ENCODE results near the gene LPCAT1. TPM values are rescaled to one million over a fixed set of nuclear protein-coding genes. Genes with fewer than 3 reads are reported as not detected.

LPCAT1 gene
- total RNA-seq, 1 donor: 27.1 TPM

DNA sequence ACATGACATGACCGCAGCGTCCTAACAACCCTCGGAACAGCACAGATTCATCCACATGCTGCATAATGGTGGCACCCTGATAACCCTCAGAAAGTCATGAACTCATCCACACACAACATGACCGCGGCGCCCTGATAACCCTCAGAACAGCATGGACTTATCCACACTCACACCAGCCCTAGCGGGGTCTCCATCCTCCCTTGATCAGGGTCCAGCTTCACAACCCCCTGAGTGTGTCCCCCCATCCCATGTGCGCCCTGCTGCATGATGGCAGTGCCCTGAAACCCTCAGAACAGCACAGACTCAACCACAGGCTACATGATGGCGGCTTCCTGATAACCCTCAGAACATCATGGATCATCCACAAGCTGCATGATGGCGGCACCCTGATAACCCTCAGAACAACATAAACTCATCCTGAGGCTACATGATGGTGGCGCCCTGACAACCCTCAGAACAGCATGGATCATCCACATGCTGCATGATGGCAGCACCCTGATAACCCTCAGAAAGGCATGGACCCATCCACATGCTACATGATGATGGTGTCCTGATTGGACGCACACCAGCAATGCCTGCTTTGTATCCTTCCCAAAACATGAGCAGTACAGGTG lies 106.8 kb downstream of the LPCAT1 start:
- H3K4me1 ChIP-seq (ENCODE audit: insufficient read depth, low read length): no peaks in the 10 kb centered on the region
- H3K4me3 ChIP-seq (ENCODE audit: low read length): no peak overlapping the region

DNA sequence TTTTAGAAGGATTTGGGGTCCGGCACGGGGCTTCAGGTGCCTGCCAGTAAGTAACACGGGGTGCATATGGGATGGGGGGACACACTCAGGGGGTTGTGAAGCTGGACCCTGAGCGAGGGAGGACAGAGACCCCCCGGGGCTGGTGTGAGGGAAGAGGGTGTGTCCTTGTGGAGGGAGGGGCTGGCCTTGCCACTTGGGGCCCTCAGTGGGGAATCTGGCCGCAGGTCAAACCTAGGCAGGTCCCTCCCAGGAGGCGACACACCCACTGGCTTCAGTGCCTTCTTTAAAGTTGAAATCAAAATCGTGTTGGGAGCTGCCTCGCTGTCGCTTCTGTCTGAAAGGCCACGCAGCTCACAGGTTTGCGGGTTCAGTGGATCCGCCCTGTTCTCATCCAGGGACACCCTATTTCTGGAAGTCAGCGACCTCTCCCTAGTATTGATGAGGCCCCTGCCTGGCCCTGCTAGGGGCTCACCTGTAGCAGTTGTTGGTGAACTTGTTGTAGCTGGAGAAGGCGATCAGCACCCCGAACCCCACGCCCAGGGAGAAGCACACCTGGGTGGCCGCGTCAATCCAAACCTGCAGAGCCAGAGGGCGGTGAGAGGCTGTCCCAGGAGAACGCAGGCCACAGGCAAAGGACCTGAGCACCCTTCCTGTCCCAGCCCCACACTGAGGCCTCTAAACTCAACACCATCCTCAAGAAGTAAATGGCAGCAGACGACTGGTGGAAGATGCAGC lies 108.0 kb downstream of the LPCAT1 start:
- Histone ChIP-seq H3K4me1 (ENCODE audit: insufficient read depth, low read length) (no peaks in the 10 kb centered on the region), H3K4me3 (ENCODE audit: low read length) (no peak overlapping the region), H3K9me3 (ENCODE audit: low read depth, low read length) (no peaks in the 10 kb centered on the region), H3K27me3 (ENCODE audit: insufficient read depth, low read length) (no peaks in the 10 kb centered on the region)

More for the DNA sequence above, 106.8 kb downstream of the LPCAT1 start:
- no peaks in the 10 kb centered on the region for H3K27me3 ChIP-seq (ENCODE audit: insufficient read depth, low read length)
- H3K9me3 ChIP-seq (ENCODE audit: low read depth, low read length): no peaks in the 10 kb centered on the region

DNA sequence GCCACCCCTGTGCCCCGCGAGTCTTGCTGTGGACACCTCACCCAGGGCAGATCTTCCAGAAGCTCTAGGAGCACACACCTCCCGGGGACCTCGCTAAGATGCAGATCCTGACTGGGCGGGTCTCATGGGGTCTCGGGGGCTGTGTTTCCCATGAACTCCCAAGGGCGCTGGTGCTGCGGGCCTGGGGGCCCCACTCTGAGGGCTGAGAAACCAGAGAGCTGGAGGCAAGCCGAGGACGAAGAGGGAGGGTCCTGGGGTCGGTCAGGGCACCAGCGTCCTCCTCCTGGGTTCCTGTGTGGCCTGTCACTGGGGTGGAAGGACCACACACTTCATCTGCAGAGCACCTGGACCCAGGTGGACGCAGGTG lies 108.7 kb downstream of the LPCAT1 start:
- Histone ChIP-seq H3K27me3 (ENCODE audit: insufficient read depth, low read length) (no peaks in the 10 kb centered on the region), H3K4me1 (ENCODE audit: insufficient read depth, low read length) (no peaks in the 10 kb centered on the region), H3K4me3 (ENCODE audit: low read length) (no peak overlapping the region), H3K9me3 (ENCODE audit: low read depth, low read length) (no peaks in the 10 kb centered on the region)

DNA sequence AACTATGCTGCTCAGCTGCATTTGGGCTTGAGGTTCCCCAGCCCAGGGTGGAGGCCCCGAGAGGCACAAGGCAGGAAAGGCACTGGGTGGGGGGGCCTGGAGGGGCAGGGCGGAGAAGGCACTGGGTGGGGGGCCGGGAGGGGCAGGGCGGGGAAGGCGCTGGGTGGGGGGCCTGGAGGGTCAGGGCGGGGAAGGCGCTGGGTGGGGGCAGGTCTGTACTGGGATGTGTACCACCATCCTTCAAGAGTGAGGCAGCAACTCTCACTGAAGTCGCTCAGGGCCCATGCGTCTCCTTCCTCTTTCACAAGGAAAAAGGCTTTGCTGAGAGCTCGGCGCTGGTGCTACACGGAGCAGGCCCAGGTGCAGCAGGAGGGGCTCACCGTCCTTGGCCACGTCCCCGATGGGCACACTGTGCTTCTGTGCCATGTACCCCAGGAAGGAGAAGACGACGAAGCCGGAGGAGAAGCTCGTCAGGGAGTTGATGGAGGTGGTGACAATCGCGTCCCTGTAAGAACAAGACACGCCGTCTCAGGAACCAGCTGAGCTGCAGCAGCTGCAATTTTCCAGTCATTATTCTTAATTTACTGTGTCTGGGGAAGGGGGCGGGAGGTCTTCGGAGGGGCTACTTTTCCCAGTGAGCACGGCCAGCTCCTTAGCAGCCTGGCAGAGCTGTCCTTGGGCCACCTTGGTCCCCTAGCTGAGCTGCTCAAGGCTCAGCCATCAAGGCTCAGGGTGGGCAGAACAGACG lies 109.3 kb downstream of the LPCAT1 start:
- Histone ChIP-seq H3K27me3 (ENCODE audit: insufficient read depth, low read length) (no peaks in the 10 kb centered on the region), H3K9me3 (ENCODE audit: low read depth, low read length) (no peaks in the 10 kb centered on the region), H3K4me3 (ENCODE audit: low read length) (no peak overlapping the region), H3K4me1 (ENCODE audit: insufficient read depth, low read length) (no peaks in the 10 kb centered on the region)

DNA sequence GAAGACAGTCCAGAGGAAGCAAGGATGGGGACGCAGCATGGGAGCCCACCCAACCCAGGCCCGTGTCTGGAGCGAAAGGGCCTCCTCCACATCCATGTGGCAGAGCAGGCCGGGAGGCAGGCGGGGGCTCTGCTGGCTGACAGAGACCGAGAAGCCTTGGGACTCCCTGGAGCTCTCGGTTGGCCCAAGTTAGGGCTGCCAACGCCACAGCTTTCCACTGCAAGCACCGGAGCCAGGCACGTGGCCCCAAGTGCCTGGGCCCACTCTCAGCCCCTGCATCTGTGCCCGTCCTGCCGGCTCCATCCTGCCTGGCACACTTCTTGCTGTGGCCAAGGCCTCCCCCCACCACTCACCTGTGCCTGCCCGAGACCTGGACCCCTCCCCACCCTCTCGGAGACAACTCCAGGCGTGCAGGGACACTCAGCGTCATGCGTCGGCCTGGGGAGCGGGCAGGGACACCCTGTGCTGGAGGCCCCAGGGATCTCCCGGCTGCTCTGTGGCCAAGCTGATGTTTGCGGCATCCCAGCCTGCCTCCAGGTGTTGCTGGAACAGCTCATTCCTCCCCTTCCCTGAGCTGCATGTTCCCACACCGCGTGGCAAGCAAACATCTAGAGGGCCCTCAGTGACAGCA lies 110.0 kb downstream of the LPCAT1 start:
- Histone ChIP-seq H3K9me3 (ENCODE audit: low read depth, low read length) (no peaks in the 10 kb centered on the region), H3K4me1 (ENCODE audit: insufficient read depth, low read length) (no peaks in the 10 kb centered on the region), H3K27me3 (ENCODE audit: insufficient read depth, low read length) (no peaks in the 10 kb centered on the region), H3K4me3 (ENCODE audit: low read length) (no peak overlapping the region)

DNA sequence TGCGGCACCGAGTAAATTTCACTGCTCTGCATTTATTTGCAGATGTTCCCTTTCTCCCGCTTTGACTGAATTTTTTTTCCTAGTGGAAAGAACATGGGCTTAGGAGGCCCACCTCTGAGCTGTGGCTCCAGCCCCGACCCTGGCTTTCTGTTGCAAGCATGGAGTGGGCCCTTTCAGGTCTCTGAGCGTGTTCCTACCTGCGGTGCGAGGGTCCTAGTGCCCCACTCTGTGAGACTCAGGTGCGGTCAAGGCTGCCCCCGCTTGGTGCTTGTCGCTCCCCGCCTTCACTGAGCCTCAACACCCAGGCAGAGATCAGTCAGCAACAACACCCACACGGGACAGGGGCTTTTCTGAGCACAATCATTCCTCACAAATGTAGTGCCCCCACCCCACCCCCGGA lies 110.5 kb downstream of the LPCAT1 start:
- H3K9me3 ChIP-seq (ENCODE audit: low read depth, low read length): no peaks in the 10 kb centered on the region
- H3K27me3 ChIP-seq (ENCODE audit: insufficient read depth, low read length): no peaks in the 10 kb centered on the region
- H3K4me1 ChIP-seq (ENCODE audit: insufficient read depth, low read length): no peaks in the 10 kb centered on the region
- H3K4me3 ChIP-seq (ENCODE audit: low read length): no peak overlapping the region

DNA sequence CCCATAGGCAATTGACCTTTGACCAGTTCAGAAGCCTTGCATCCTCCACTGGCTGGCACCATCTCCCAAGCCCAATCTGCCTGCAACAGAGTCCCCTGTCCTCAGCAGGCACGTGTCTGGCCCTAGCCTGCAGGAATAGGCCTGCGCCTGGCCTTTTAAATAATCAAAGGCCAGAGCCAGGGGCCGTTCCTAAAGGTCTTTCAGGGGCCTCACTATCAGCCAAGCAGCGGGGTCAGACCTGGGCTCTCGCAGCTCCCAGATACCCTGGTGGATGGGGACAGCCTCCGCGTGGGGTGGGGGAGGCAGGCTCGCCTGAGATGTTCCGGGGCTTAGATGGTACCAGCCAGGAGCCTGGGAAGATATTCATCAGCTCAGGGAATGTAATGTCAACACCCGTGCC lies 111.1 kb downstream of the LPCAT1 start:
- Histone ChIP-seq H3K27me3 (ENCODE audit: insufficient read depth, low read length) (no peaks in the 10 kb centered on the region), H3K4me1 (ENCODE audit: insufficient read depth, low read length) (no peaks in the 10 kb centered on the region), H3K9me3 (ENCODE audit: low read depth, low read length) (no peaks in the 10 kb centered on the region), H3K4me3 (ENCODE audit: low read length) (no peak overlapping the region)

DNA sequence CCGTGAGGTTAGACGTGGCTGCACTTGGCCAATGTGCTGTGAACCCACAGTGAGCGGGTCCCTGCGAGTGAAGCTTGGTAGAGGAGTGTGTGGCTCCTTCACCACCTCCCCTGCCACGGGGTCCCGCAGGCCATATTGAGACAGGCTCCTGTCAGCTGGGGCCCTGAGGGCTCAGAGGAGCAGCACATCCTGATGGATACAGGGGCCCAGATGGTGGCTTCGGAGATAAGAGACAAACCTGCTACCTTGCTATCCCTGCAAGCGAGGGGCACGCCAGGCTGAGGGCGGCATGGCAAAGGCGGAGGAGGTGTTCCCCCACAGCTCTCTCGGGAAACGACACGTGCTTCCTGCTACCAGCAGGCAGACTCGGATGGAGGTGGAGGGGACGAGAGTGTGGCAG lies 111.6 kb downstream of the LPCAT1 start:
- Histone ChIP-seq H3K4me3 (ENCODE audit: low read length) (no peak overlapping the region), H3K27me3 (ENCODE audit: insufficient read depth, low read length) (no peaks in the 10 kb centered on the region), H3K9me3 (ENCODE audit: low read depth, low read length) (no peaks in the 10 kb centered on the region), H3K4me1 (ENCODE audit: insufficient read depth, low read length) (no peaks in the 10 kb centered on the region)

Other genes with a start within 250 kb of the LPCAT1 start
- gene TERT, start 228.9 kb downstream of the LPCAT1 start, total RNA-seq: under 0.01 TPM
- gene CLPTM1L, start 178.9 kb downstream of the LPCAT1 start, total RNA-seq: 46.8 TPM
- gene SLC6A3, start 78.5 kb downstream of the LPCAT1 start, total RNA-seq: not detected